SK-N-SH treated with all-trans-retinoic acid at 6 μM for 48 hours (cell line): Measurements from ENCODE around the gene ENOPH1.

Experiments used
- ATAC-seq: fragments of 200-7000 bp; cut with Tn5 transposase; 3 replicates; pipeline ENCODE4 v1.9.1; 2020; ENCODE audit warnings: mild to moderate bottlenecking, moderate library complexity
- ARNTL ChIP-seq: fragments of 450-650 bp; formaldehyde crosslinking; IDR thresholded peaks from 2 replicates; pipeline ENCODE4 v1.5.0; 2020; ENCODE audit warnings: low read depth, mild to moderate bottlenecking, moderate library complexity, borderline replicate concordance
- BACH2 ChIP-seq: fragments of 250-450 bp; sonication (Bioruptor Pico); IDR thresholded peaks from 2 replicates; pipeline ENCODE4 v1.9.0; 2021; ENCODE audit warnings: mild to moderate bottlenecking, borderline replicate concordance
- CREB5 ChIP-seq: fragments of 250-450 bp; sonication (Bioruptor Pico); IDR thresholded peaks from 2 replicates; pipeline ENCODE4 v1.5.1; 2020; ENCODE audit warnings: low read depth, mild to moderate bottlenecking, moderate library complexity
- CSDC2 ChIP-seq: fragments of 250-450 bp; sonication (Bioruptor Pico); IDR thresholded peaks from 2 replicates; pipeline ENCODE4 v1.5.0; 2020; ENCODE audit warnings: mild to moderate bottlenecking, moderate library complexity
- ESRRG ChIP-seq: fragments of 250-450 bp; sonication (Bioruptor Pico); IDR thresholded peaks from 2 replicates; pipeline ENCODE4 v1.6.1; 2021; ENCODE audit warnings: mild to moderate bottlenecking
- ISL1 ChIP-seq: fragments of 250-450 bp; sonication (Bioruptor Pico); IDR thresholded peaks from 2 replicates; pipeline ENCODE4 v2.1.2; 2022; ENCODE audit warnings: mild to moderate bottlenecking, moderate library complexity
- SNAI2 ChIP-seq: fragments of 250-450 bp; sonication (Bioruptor Pico); IDR thresholded peaks from 2 replicates; pipeline ENCODE4 v1.5.0; 2020; ENCODE audit warnings: mild to moderate bottlenecking, moderate library complexity
- TOX ChIP-seq: fragments of 250-450 bp; sonication (Bioruptor Pico); IDR thresholded peaks from 2 replicates; pipeline ENCODE4 v1.8.0; 2021; ENCODE audit warnings: mild to moderate bottlenecking, moderate library complexity, borderline replicate concordance
- TSHZ2 ChIP-seq: fragments of 250-450 bp; sonication (Bioruptor Pico); IDR thresholded peaks from 2 replicates; pipeline ENCODE4 v1.5.0; 2020; ENCODE audit warnings: mild to moderate bottlenecking, moderate library complexity
- ZC3H10 ChIP-seq: fragments of 250-450 bp; sonication (Bioruptor Pico); IDR thresholded peaks from 2 replicates; pipeline ENCODE4 v1.5.1; 2021; ENCODE audit warnings: mild to moderate bottlenecking, moderate library complexity
- ZFP3 ChIP-seq: fragments of 250-450 bp; sonication (Bioruptor Pico); IDR thresholded peaks from 2 replicates; pipeline ENCODE4 v1.5.0; 2020; ENCODE audit warnings: mild to moderate bottlenecking, moderate library complexity
- ZFP30 ChIP-seq: fragments of 450-650 bp; formaldehyde crosslinking; IDR thresholded peaks from 2 replicates; pipeline ENCODE4 v1.5.0; 2022; ENCODE audit warnings: mild to moderate bottlenecking, moderate library complexity
- ZNF565 ChIP-seq: fragments of 450-650 bp; formaldehyde crosslinking; conservative IDR thresholded peaks from 2 replicates; pipeline ENCODE4 v1.5.0; 2020; ENCODE audit warnings: low read depth, mild to moderate bottlenecking, moderate library complexity
- ZNF70 ChIP-seq: fragments of 450-650 bp; formaldehyde crosslinking; IDR thresholded peaks from 2 replicates; pipeline ENCODE4 v1.5.0; 2020; ENCODE audit warnings: mild to moderate bottlenecking, moderate library complexity
- ZNF8 ChIP-seq: fragments of 450-650 bp; formaldehyde crosslinking; IDR thresholded peaks from 2 replicates; pipeline ENCODE4 v1.5.0; 2020; ENCODE audit warnings: mild to moderate bottlenecking, moderate library complexity
- TF ChIP-seq, protein P1 (sequence below): fragments of 250-450 bp; sonication (Bioruptor Pico); IDR thresholded peaks from 2 replicates; pipeline ENCODE4 v1.5.1; 2021; ENCODE audit warnings: mild to moderate bottlenecking, moderate library complexity
- TF ChIP-seq, protein P2 (sequence below): fragments of 250-450 bp; sonication (Bioruptor Pico); IDR thresholded peaks from 2 replicates; pipeline ENCODE4 v1.8.0; 2021; ENCODE audit warnings: low read depth, mild to moderate bottlenecking, moderate library complexity, borderline replicate concordance
- TF ChIP-seq, protein P3 (sequence below): fragments of 250-450 bp; sonication (Bioruptor Pico); IDR thresholded peaks from 2 replicates; pipeline ENCODE4 v1.8.0; 2020; ENCODE audit warnings: mild to moderate bottlenecking, moderate library complexity, borderline replicate concordance

The ENOPH1 gene

GRCh38 chr4:82432596-82432995, 2.2 kb downstream of the ENOPH1 start:
- no peak for ATAC-seq
- TF ChIP-seq ESRRG (CRISPR knock-in tag) (no peak), TOX (CRISPR knock-in tag) (no peak), ZFP30 (CRISPR knock-in tag) (no peak), ZFP3 (no peak), ARNTL (CRISPR knock-in tag) (no peak), ISL1 (CRISPR knock-in tag) (no peak), CREB5 (CRISPR knock-in tag) (no peak), TSHZ2 (CRISPR knock-in tag) (no peak), BACH2 (CRISPR knock-in tag) (no peak), ZNF565 (no peak), ZC3H10 (CRISPR knock-in tag) (no peak), ZNF70 (CRISPR knock-in tag) (no peak), SNAI2 (CRISPR knock-in tag) (no peak)
- TF ChIP-seq, protein P1, sequence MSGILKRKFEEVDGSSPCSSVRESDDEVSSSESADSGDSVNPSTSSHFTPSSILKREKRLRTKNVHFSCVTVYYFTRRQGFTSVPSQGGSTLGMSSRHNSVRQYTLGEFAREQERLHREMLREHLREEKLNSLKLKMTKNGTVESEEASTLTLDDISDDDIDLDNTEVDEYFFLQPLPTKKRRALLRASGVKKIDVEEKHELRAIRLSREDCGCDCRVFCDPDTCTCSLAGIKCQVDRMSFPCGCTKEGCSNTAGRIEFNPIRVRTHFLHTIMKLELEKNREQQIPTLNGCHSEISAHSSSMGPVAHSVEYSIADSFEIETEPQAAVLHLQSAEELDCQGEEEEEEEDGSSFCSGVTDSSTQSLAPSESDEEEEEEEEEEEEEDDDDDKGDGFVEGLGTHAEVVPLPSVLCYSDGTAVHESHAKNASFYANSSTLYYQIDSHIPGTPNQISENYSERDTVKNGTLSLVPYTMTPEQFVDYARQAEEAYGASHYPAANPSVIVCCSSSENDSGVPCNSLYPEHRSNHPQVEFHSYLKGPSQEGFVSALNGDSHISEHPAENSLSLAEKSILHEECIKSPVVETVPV (CRISPR knock-in tag), result no peak
- TF ChIP-seq, protein P2, sequence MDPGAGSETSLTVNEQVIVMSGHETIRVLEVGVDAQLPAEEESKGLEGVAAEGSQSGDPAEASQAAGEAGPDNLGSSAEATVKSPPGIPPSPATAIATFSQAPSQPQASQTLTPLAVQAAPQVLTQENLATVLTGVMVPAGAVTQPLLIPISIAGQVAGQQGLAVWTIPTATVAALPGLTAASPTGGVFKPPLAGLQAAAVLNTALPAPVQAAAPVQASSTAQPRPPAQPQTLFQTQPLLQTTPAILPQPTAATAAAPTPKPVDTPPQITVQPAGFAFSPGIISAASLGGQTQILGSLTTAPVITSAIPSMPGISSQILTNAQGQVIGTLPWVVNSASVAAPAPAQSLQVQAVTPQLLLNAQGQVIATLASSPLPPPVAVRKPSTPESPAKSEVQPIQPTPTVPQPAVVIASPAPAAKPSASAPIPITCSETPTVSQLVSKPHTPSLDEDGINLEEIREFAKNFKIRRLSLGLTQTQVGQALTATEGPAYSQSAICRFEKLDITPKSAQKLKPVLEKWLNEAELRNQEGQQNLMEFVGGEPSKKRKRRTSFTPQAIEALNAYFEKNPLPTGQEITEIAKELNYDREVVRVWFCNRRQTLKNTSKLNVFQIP (CRISPR knock-in tag), result no peak
- TF ChIP-seq, protein P3, sequence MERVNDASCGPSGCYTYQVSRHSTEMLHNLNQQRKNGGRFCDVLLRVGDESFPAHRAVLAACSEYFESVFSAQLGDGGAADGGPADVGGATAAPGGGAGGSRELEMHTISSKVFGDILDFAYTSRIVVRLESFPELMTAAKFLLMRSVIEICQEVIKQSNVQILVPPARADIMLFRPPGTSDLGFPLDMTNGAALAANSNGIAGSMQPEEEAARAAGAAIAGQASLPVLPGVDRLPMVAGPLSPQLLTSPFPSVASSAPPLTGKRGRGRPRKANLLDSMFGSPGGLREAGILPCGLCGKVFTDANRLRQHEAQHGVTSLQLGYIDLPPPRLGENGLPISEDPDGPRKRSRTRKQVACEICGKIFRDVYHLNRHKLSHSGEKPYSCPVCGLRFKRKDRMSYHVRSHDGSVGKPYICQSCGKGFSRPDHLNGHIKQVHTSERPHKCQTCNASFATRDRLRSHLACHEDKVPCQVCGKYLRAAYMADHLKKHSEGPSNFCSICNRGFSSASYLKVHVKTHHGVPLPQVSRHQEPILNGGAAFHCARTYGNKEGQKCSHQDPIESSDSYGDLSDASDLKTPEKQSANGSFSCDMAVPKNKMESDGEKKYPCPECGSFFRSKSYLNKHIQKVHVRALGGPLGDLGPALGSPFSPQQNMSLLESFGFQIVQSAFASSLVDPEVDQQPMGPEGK (CRISPR knock-in tag), result no peak

DNA sequence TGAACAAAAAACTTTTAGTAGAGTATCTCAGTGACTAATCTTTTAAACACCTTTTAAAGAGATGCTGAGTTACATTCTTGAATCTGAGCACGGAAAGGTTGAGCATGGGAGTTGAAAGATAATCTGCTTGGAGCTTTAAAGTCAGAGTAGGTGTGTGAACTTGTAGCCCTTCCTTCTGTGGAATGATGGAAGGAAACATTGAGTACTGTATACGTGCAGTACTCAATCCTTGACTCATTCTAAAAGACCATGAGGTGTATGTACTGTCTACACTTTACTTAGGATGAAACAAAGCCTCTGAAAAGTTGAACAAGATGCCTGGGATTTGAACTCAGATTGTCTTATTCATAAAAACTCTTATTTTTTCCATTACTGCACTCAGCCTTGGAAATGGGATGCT, 3.4 kb downstream of the ENOPH1 start:
- TF ChIP-seq CSDC2 (CRISPR knock-in tag) (no peak), TSHZ2 (CRISPR knock-in tag) (no peak), TOX (CRISPR knock-in tag) (no peak), ISL1 (CRISPR knock-in tag) (no peak), ZNF8 (no peak), ARNTL (CRISPR knock-in tag) (no peak), ZC3H10 (CRISPR knock-in tag) (no peak), BACH2 (CRISPR knock-in tag) (no peak)
- TF ChIP-seq, protein P1 (CRISPR knock-in tag), result no peak
- no peak for ATAC-seq
